CD8-positive, alpha-beta memory T cell (primary cell): ENCODE measurements around the gene RAPGEF1. TPM values are rescaled to one million over a fixed set of nuclear protein-coding genes. Genes with fewer than 3 reads are reported as not detected.

Experiments used
- CTCF ChIA-PET: fragments of 350-600 bp; sonication (Branson Sonifier 250); formaldehyde crosslinking; loops from one replicate; lab custom pipeline; 2021; ENCODE audit warnings: antibody characterized with exemption; lab: Charles Lee
- POLR2A ChIA-PET: fragments of 350-600 bp; sonication (Branson Sonifier 250); formaldehyde crosslinking; loops from one replicate; lab custom pipeline; 2021; ENCODE audit warnings: antibody characterized with exemption; lab: Charles Lee
- DNase-seq, 5 donors: peaks; one replicate each; pipeline versions ENCODE4 v3.0.0 to v3.0.0-alpha.2; 2020 to 2022; ENCODE audit warnings: mixed read lengths in 1 of 5
- H3K27ac ChIP-seq: one replicate; pipeline ENCODE4 v1.7.0; 2013; ENCODE audit warnings: low read depth, mild to moderate bottlenecking, low read length, moderate library complexity
- H3K27me3 ChIP-seq: 2 replicates; pipeline ENCODE4 v1.7.0; 2013; ENCODE audit warnings: low read length, mild to moderate bottlenecking; ENCODE audit not compliant: insufficient read depth, poor library complexity, severe bottlenecking
- H3K36me3 ChIP-seq: 2 replicates; pipeline ENCODE4 v1.7.0; 2013; ENCODE audit warnings: mild to moderate bottlenecking, low read length, moderate library complexity; ENCODE audit not compliant: insufficient read depth
- H3K4me1 ChIP-seq: 2 replicates; pipeline ENCODE4 v1.7.0; 2013; ENCODE audit warnings: mild to moderate bottlenecking, low read length, moderate library complexity; ENCODE audit not compliant: insufficient read depth
- H3K4me3 ChIP-seq: 2 replicates; pipeline ENCODE4 v1.7.0; 2013; ENCODE audit warnings: mild to moderate bottlenecking, low read length
- H3K9me3 ChIP-seq: 2 replicates; pipeline ENCODE4 v1.7.0; 2013; ENCODE audit warnings: mild to moderate bottlenecking, low read length
- H3K27ac Mint-ChIP-seq, 8 donors: one replicate each; pipeline ENCODE4 v1.8.0; 2020 to 2021; ENCODE audit warnings: mixed read lengths in 8 of 8, mild to moderate bottlenecking in 6 of 8, inconsistent platforms in 3 of 8, moderate library complexity in 3 of 8
- H3K27me3 Mint-ChIP-seq, 2 donors: one replicate each; pipeline ENCODE4 v1.8.0; 2020 to 2021; ENCODE audit warnings: mixed read lengths in 2 of 2, mild to moderate bottlenecking in 1 of 2, moderate library complexity in 1 of 2
- H3K36me3 Mint-ChIP-seq, 3 donors: one replicate each; pipeline ENCODE4 v1.8.0; 2020 to 2021; ENCODE audit warnings: mixed read lengths in 3 of 3, inconsistent platforms in 1 of 3, mild to moderate bottlenecking in 1 of 3
- H3K4me1 Mint-ChIP-seq, 3 donors: one replicate each; pipeline ENCODE4 v1.8.0; 2020 to 2021; ENCODE audit warnings: mixed read lengths in 3 of 3, inconsistent platforms in 1 of 3, mild to moderate bottlenecking in 1 of 3
- H3K4me3 Mint-ChIP-seq, 7 donors: one replicate each; pipeline ENCODE4 v1.8.0; 2020 to 2021; ENCODE audit warnings: mixed read lengths in 7 of 7, mild to moderate bottlenecking in 6 of 7, moderate library complexity in 4 of 7, inconsistent platforms in 2 of 7
- H3K9me3 Mint-ChIP-seq, 5 donors: one replicate each; pipeline ENCODE4 v1.8.0; 2020 to 2022; ENCODE audit warnings: mixed read lengths in 5 of 5, mild to moderate bottlenecking in 3 of 5, moderate library complexity in 2 of 5, inconsistent platforms in 1 of 5
- polyA plus RNA-seq: library from polyadenylated mRNA; unstranded; fragments of 300-500 nt; fragmentation: Illumina TruSeq; gene quantifications from one replicate; pipeline ENCODE4 v1.2.3, GENCODE V29; 2021
- total RNA-seq, 2 experiments: library from RNA; stranded (reverse); gene quantifications; one replicate each; pipeline ENCODE4 v1.2.3, GENCODE V29; 2021

Gene RAPGEF1
- total and polyA plus RNA-seq, 3 experiments from 2014 or later, result 20.1 to 148 (median 145) TPM

GRCh38 chr9:131692612-131693562 lies 47.0 kb downstream of the RAPGEF1 start:
- H3K36me3 ChIP-seq, result no peaks in the 10 kb centered on the region
- H3K9me3 Mint-ChIP-seq, result no peaks in the 10 kb centered on the region
- H3K27me3 ChIP-seq, result no peaks in the 10 kb centered on the region
- no peaks in the 10 kb centered on the region for H3K27me3 Mint-ChIP-seq
- no peak for DNase-seq
- no peak overlapping the region for H3K4me3 ChIP-seq
- H3K27ac ChIP-seq, result no peak overlapping the region
- H3K27ac Mint-ChIP-seq, result peak overlapping the region in 5 of 8 donors; percentile 18 to 55 (median 19)
- no peaks in the 10 kb centered on the region for H3K9me3 ChIP-seq
- H3K36me3 Mint-ChIP-seq, result peaks cover 0 to 4% (median 3%) of the 10 kb centered on the region in 3 donors
- POLR2A ChIA-PET, result interaction anchor here (0.6 to 0.8 kb wide), 2 partner anchors 25 to 58 kb away, joined by 4 to 5 read pairs; no protein-coding TSS in a partner anchor
- peak overlapping the region in 2 of 7 donors; percentile 4 to 60 for H3K4me3 Mint-ChIP-seq
- peaks cover 69% of the 10 kb centered on the region for H3K4me1 ChIP-seq
- peaks cover 85 to 99% (median 99%) of the 10 kb centered on the region in 3 donors for H3K4me1 Mint-ChIP-seq
- CTCF ChIA-PET, result interaction anchor here (0.8 to 1.6 kb wide), 2 partner anchors 13 to 63 kb away, joined by 3 read pairs; no protein-coding TSS in a partner anchor

DNA sequence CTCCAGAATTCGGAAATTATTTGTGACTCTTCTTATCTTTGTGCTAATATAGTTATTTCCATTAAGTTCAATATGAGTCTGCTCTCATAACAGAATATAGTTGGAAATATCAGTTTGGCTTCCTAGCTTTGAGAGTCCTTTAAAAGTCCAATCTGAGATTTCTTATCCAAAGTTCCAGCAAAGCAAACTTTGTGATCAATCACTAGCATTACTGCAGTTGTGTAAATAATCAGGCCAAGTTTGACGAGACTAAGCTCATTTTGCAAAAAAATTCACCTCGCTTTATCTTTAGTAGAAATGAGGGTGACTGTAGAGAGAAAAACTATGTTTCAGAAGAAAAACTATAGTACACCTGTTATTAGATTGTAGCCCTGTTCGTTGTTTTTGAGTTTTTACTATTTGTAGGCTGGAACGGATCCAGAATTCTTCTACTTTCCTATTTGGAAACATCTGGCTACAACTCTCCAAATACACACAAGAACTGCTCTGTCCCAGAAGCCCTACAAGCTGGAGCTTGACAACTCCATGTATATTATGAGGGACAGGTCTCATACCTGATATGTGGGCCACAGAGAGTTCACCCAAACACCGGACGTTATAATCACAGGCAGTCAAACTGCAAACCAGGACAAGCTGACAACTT lies 47.8 kb downstream of the RAPGEF1 start:
- DNase-seq, result no peak
- ChIA-PET CTCF (interaction anchor here (1.4 kb wide), 1 partner anchor 14 kb away, joined by 3 read pairs; no protein-coding TSS in a partner anchor), POLR2A (interaction anchor here (0.6 to 1.3 kb wide), 4 partner anchors 13 to 57 kb away, joined by 3 to 5 read pairs (median 4); no protein-coding TSS in a partner anchor)
- H3K4me1 ChIP-seq, result peaks cover 61% of the 10 kb centered on the region
- Mint-ChIP-seq H3K27me3 (no peaks in the 10 kb centered on the region), H3K27ac (peak overlapping the region in 7 of 8 donors; percentile 10 to 82 (median 37)), H3K4me3 (peak overlapping the region in 5 of 7 donors; percentile 3 to 66 (median 56)), H3K9me3 (no peaks in the 10 kb centered on the region), H3K4me1 (peaks cover 86 to 99% (median 99%) of the 10 kb centered on the region in 3 donors), H3K36me3 (peaks cover 0 to 6% (median 3%) of the 10 kb centered on the region in 3 donors)
- no peaks in the 10 kb centered on the region for H3K27me3 ChIP-seq
- H3K27ac ChIP-seq, result no peak overlapping the region
- H3K4me3 ChIP-seq, result no peak overlapping the region
- no peaks in the 10 kb centered on the region for H3K36me3 ChIP-seq
- H3K9me3 ChIP-seq, result no peaks in the 10 kb centered on the region

DNA sequence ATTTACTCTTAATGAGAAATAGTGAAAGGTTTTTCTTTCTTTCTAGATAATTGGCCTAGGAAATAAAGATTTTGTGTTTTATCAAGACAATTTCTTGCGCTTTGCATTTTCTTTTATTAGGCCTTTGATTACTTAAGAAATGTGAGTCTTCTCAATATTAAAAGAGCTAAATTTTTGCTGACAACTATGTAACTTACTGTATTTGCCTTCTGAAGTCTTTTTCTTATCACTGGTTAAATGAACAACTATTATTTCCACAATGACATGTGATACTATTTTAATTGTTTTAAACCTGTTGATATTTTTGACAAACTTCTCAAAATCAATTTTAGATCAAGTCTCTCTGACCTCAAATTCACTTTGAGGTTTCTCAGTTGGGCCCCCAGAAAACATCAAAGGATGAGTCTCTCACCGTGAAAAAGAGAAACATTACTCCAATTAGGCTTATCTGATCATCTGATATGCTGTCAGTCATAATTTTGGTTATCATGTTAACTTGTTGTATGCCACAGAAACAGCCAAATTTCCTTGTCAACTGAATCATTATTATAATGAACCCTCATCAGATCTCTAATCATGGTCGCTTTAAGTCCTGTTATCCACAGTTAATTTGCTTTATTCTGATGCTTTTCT lies 48.8 kb downstream of the RAPGEF1 start:
- DNase-seq, result peak in 3 of 5 donors; percentile 20 to 60 (median 56)
- peaks cover 52% of the 10 kb centered on the region for H3K4me1 ChIP-seq
- no peaks in the 10 kb centered on the region for H3K27me3 Mint-ChIP-seq
- H3K36me3 Mint-ChIP-seq, result peaks cover 0 to 7% (median 6%) of the 10 kb centered on the region in 3 donors
- peak overlapping the region; percentile 3 to 74 (median 57) for H3K4me3 Mint-ChIP-seq
- H3K4me1 Mint-ChIP-seq, result peaks cover 82 to 99% (median 99%) of the 10 kb centered on the region in 3 donors
- no peaks in the 10 kb centered on the region for H3K9me3 ChIP-seq
- peak overlapping the region; percentile 12 to 82 (median 72) for H3K27ac Mint-ChIP-seq
- H3K9me3 Mint-ChIP-seq, result no peaks in the 10 kb centered on the region
- no peak overlapping the region for H3K4me3 ChIP-seq
- POLR2A ChIA-PET, result interaction anchor here (0.6 to 1.3 kb wide), 2 partner anchors 14 to 19 kb away, joined by 3 read pairs; no protein-coding TSS in a partner anchor
- no peak overlapping the region for H3K27ac ChIP-seq
- no peaks in the 10 kb centered on the region for H3K27me3 ChIP-seq
- CTCF ChIA-PET, result interaction anchor here (1.3 to 1.4 kb wide), 2 partner anchors 13 to 39 kb away, joined by 3 to 4 read pairs; no protein-coding TSS in a partner anchor
- H3K36me3 ChIP-seq, result no peaks in the 10 kb centered on the region

DNA sequence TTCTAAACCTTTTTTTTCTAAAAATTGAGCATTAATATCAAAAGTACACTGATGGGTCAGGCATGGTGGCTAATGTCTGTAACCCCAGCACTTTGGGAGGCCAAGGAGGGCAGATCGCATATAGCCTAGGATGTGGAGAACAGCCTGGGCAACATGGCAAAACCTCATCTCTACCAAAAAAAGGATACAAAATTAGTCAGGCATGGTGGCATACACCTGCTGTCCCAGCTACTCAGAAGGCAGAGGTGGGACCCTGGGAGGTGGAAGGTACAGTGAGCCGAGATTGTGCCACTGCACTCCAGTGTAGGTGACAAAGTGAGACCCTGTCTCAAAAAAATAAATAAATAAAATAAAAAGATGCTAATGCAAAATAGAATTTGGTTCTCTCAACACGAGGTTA lies 49.4 kb downstream of the RAPGEF1 start:
- H3K27ac ChIP-seq, result no peak overlapping the region

DNA sequence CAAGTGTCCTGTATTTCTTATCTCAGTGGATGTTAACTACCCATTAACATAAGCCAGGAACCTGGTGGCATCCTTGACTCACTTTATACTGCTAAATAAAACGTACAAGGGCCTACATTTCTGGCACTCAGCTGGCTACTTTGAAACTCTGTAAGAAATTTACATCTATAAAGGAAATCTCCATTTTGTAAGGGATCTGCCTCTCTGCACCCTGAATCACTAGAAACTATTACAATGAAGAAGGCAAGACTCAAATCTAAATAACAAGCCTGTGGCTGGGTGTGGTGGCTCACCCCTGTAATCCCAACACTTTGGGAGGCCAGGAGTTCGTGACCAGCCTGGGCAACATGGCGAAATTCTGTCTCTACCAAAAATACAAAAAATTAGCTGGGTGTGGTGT lies 51.5 kb downstream of the RAPGEF1 start:
- Histone ChIP-seq H3K4me3 (no peak overlapping the region), H3K4me1 (peaks cover 32% of the 10 kb centered on the region), H3K9me3 (no peaks in the 10 kb centered on the region), H3K27ac (no peak overlapping the region), H3K27me3 (no peaks in the 10 kb centered on the region), H3K36me3 (no peaks in the 10 kb centered on the region)
- peaks cover 74 to 99% (median 98%) of the 10 kb centered on the region in 3 donors for H3K4me1 Mint-ChIP-seq
- POLR2A ChIA-PET, result no interaction called here
- no peak overlapping the region for H3K4me3 Mint-ChIP-seq
- no peaks in the 10 kb centered on the region for H3K9me3 Mint-ChIP-seq
- no peak for DNase-seq
- H3K27ac Mint-ChIP-seq, result peak overlapping the region in 4 of 8 donors; percentile 17 to 50 (median 32)
- peaks cover 0 to 14% (median 6%) of the 10 kb centered on the region in 3 donors for H3K36me3 Mint-ChIP-seq
- H3K27me3 Mint-ChIP-seq, result no peaks in the 10 kb centered on the region
- CTCF ChIA-PET, result interaction anchor here (0.6 kb wide), 1 partner anchor 63 kb away, joined by 3 read pairs; no protein-coding TSS in a partner anchor

More for the DNA sequence above, 49.4 kb downstream of the RAPGEF1 start:
- H3K27me3 ChIP-seq, result no peaks in the 10 kb centered on the region
- H3K9me3 ChIP-seq, result no peaks in the 10 kb centered on the region
- peaks cover 51% of the 10 kb centered on the region for H3K4me1 ChIP-seq
- Mint-ChIP-seq H3K27me3 (no peaks in the 10 kb centered on the region), H3K27ac (peak overlapping the region in 7 of 8 donors; percentile 4 to 73 (median 44)), H3K4me1 (peaks cover 79 to 99% (median 99%) of the 10 kb centered on the region in 3 donors), H3K9me3 (no peaks in the 10 kb centered on the region), H3K36me3 (peaks cover 0 to 10% (median 6%) of the 10 kb centered on the region in 3 donors), H3K4me3 (peak overlapping the region in 4 of 7 donors; percentile 13 to 75 (median 61))
- no peaks in the 10 kb centered on the region for H3K36me3 ChIP-seq
- ChIA-PET POLR2A (interaction anchor here (0.7 kb wide), 1 partner anchor 39 kb away, joined by 3 read pairs; no protein-coding TSS in a partner anchor), CTCF (interaction anchor here (1.3 to 1.4 kb wide), 3 partner anchors 12 to 39 kb away, joined by 3 to 4 read pairs (median 3); no protein-coding TSS in a partner anchor)
- no peak overlapping the region for H3K4me3 ChIP-seq
- DNase-seq, result no peak

GRCh38 chr9:131685753-131686706 lies 53.8 kb downstream of the RAPGEF1 start:
- H3K36me3 ChIP-seq, result no peaks in the 10 kb centered on the region
- Mint-ChIP-seq H3K4me3 (no peak overlapping the region), H3K4me1 (peaks cover 62 to 99% (median 97%) of the 10 kb centered on the region in 3 donors), H3K36me3 (peaks cover 0 to 14% (median 6%) of the 10 kb centered on the region in 3 donors), H3K27me3 (no peaks in the 10 kb centered on the region), H3K27ac (peak overlapping the region in 6 of 8 donors; percentile 15 to 83 (median 56)), H3K9me3 (no peaks in the 10 kb centered on the region)
- H3K9me3 ChIP-seq, result no peaks in the 10 kb centered on the region
- ChIA-PET POLR2A (no interaction called here), CTCF (no interaction called here)
- H3K27me3 ChIP-seq, result no peaks in the 10 kb centered on the region
- H3K27ac ChIP-seq, result no peak overlapping the region
- no peak for DNase-seq
- no peak overlapping the region for H3K4me3 ChIP-seq
- peaks cover 9% of the 10 kb centered on the region for H3K4me1 ChIP-seq
